ENCODE data around the gene ABCA7.

DNA sequence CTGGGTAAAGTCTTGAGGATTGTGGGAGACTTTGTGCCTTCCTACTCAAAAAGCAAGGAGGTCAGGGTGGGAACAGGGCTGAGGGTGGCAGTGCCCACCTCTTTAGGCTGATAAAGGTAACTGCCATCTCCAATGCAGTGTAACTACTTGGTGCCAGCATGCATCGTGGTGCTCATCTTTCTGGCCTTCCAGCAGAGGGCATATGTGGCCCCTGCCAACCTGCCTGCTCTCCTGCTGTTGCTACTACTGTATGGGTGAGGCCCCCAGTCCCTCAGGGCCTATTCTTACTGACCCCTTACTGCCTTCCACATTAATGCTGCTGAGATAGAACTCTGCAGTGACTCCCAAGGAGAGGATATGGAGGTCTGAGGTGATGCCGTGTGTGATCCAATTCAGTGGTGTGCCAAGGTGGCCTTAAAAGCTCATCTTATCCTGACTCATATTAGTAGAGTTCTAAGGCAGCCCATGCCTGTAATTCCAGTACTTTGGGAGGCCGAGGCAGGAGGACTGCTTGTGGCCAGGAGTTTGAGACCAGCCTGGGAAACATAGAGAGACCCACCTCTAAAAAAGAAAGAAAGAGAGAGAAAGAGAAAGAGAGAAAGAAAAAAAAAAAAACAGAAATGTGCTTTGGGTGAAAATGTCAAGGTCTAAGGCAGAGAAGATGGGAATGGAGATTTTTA lies 17.4 kb downstream of the ABCA7 start:
- TF ChIP-seq, protein P1, sequence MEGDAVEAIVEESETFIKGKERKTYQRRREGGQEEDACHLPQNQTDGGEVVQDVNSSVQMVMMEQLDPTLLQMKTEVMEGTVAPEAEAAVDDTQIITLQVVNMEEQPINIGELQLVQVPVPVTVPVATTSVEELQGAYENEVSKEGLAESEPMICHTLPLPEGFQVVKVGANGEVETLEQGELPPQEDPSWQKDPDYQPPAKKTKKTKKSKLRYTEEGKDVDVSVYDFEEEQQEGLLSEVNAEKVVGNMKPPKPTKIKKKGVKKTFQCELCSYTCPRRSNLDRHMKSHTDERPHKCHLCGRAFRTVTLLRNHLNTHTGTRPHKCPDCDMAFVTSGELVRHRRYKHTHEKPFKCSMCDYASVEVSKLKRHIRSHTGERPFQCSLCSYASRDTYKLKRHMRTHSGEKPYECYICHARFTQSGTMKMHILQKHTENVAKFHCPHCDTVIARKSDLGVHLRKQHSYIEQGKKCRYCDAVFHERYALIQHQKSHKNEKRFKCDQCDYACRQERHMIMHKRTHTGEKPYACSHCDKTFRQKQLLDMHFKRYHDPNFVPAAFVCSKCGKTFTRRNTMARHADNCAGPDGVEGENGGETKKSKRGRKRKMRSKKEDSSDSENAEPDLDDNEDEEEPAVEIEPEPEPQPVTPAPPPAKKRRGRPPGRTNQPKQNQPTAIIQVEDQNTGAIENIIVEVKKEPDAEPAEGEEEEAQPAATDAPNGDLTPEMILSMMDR (IDR thresholded peaks at IDR 0.05) = no peak
- TF ChIP-seq POLR2A (IDR thresholded peaks at IDR 0.05) (no peak), EP300 (IDR thresholded peaks at IDR 0.05) (no peak)
